ENCODE results near the gene PRCP.

PRCP gene

DNA sequence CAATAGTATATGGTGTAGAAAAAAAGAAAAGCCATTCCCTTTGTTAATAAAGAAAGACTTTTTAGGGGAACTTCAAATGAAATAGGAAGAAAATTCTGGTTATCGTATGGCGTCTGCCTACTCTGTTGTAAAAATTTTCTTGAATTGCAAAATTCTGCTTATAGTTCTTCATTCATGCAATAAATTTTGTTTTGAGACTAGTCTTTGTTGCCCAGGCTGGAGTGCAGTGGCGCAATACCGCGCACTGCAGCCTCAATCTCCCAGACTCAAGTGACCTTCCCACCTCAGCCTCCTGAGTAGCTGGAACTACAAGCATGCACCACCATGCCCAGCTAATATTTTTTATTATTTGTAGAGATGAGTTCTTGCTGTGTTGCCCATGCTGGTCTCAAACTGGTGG, 7.1 kb upstream of the PRCP start:
- in situ Hi-C loops (cut with MboI; ENCODE audit: low sequenced_read_pairs), result no loop called here

DNA sequence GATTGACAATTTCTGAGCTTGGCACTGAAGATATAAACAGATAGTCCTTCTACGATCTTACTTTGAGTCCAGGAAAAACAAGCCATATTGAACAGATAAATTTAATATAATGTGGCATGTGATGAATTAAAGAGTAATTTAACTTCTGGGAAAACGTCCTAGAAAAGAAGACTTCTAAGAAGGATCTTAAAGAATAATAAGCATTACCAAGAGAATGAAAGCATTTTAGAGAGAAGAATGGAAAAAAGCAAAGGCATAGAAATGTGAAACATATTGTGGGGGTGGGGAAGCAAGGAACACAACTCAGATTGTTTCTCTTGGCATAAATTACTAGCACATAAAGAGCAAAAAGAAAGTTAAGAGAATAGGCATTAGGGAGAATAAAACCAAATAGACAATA, 6.7 kb upstream of the PRCP start:
- in situ Hi-C loops (cut with MboI; ENCODE audit: low sequenced_read_pairs), result no loop called here

DNA sequence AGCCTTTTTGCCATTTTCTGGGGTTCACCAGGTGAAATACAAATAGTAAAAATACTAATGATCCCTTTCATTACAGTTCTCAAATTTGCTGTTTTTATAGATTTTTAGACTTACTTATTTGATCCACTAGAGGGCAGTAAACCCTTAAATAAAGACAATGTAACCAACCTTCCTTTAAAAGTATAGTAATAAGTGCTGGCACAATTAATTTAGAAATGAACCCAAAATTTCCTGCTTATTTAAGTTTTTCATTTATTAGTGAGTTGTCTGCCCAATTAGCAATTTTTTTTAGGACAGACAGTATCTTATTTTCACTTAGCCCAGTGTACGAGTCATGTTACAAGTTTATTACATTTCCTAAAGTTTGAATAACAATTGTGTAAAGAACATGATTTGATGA, 6.0 kb upstream of the PRCP start:
- in situ Hi-C loops (cut with MboI; ENCODE audit: low sequenced_read_pairs), result no loop called here

DNA sequence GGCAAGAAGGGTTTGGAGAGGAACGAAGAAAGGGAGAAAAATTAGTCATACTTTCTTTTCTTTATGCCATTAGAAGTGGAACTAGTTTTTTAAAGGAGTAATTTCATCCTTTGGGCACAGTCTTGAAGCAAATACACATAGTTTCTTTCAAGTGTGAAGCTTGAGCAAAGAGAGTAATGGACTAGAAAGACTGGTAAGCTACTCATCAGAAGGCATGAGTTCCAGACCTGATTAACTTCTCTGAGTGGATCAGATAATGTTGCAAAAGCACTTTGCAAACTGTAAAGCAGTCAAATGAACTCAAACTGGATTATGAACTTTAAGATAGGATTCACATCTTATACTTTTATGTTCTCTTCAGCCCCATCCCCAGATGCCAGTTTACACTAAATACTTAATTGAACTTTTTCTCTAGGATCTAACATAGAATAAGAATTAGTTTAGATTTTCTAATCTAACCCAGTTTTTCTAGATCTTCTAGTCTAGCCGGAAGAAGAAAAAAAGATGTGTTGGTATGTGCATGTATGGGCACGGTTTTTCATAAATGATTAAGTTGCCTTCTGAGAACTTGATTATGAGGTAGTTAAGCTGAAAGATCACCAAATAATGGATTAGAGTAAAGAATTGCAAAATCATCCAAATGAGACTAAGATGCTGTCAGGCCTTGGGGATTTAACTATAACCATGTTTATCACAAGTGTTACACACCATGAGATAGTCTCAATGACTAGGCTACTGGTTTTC, 3.8 kb upstream of the PRCP start:
- in situ Hi-C loops (cut with MboI; ENCODE audit: low sequenced_read_pairs), result no loop called here

DNA sequence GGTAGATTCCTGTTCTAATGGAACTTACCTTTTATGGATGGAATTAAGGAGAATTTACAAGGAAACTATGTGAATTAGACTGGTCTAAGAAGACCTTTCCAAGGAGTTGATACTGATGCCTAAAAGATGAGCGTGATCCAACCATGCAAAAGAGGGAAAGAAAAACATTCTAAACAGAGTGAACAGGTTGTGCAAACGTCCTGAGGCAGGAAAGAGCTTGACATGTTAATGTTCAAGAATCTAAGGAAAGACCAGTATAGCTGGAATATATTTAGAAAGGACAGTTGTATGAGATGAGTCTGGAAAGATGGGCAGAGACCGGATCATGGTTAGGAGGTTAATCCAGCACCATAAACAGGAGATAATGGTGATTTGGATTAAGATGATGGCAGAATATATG, 2.6 kb upstream of the PRCP start:
- in situ Hi-C loops (cut with MboI; ENCODE audit: low sequenced_read_pairs), result no loop called here

DNA sequence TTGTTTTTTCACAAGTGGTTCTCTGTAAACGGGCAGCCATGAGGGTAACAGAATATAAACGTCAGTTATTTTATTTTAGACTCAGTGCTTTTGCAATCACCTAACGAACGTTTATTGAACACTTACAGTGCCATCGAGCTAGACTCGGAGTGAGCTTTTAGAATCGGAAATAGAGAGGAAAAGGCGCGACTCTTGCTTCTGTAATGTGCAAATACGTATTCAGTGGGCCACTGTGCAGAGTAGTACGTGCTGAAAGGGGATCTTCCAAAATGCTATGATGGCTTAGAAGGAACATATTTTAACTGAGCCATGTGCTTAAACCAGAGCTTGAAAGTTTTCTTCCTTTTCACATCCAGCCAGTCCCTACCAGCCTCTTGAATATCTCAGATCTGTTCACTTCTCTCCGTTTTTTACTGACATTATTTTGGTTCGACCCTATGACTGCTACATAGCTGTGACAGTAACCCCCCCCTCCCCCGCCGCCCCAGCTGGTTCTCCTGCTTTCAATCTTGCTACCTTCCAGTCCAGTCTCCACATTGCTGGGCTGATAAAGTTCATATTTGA, 1.8 kb upstream of the PRCP start:
- in situ Hi-C loops (cut with MboI; ENCODE audit: low sequenced_read_pairs), result no loop called here

DNA sequence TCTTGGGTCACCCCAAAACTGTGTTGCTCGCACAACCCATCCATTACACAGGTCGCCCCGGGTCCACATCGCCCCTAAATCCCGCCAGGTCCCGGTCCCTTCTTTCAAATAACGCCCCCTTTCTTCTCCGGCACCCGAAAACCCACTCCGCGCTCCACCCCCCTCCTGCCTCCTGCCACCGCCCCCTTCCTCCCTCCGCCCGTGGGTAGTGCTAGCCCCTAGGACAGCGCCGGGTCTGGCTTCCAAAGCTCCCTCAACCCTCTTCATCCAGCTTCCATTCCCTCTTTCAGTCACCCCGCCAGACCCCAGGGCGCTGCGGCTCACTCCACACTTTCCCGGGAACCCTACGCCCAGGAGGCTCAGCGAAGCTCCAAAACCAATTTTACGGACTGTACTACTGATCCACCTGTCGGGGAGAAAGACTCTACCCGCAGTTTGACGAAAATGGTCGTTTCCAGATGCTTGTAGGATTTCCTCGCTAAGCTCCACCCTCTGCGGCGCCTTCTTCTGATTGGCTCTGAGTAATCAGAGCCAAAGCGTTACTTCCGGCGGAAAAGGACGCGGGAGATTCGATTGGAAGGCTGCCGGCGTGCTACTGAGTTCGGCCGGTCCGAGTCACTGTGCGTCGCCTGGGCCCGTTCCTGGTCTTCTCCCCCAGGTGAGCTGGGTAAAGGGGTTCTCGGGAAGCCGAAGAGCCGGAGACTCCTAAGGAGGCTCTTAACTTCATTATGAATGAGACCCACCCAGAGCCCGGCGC, 1.1 kb upstream of the PRCP start, which contains the start of gene DDIAS:
DDIAS (plus strand) TSS at position 572 of the 757 bp plus-strand sequence. CDS start 13,003 bp downstream, outside the sequence.
- in situ Hi-C loops (cut with MboI; ENCODE audit: low sequenced_read_pairs), result no loop called here

DNA sequence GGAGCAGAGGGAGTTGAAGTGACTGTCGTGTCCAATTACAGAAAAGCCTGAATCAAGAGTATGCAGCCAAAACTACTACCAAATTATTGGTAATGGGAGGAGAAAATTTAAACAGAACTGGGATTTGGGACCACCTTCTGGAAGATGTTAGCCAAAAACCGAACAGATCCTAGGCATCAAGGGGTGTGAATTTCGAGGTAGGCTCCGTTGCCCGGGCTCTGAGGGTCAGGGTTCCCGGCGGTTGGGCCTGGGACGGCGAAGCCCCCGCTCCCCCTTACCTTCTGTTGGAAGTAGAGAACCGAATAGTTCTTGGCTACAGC, 313 bp downstream of the PRCP start:
- in situ Hi-C loops (cut with MboI; ENCODE audit: low sequenced_read_pairs), result no loop called here

DNA sequence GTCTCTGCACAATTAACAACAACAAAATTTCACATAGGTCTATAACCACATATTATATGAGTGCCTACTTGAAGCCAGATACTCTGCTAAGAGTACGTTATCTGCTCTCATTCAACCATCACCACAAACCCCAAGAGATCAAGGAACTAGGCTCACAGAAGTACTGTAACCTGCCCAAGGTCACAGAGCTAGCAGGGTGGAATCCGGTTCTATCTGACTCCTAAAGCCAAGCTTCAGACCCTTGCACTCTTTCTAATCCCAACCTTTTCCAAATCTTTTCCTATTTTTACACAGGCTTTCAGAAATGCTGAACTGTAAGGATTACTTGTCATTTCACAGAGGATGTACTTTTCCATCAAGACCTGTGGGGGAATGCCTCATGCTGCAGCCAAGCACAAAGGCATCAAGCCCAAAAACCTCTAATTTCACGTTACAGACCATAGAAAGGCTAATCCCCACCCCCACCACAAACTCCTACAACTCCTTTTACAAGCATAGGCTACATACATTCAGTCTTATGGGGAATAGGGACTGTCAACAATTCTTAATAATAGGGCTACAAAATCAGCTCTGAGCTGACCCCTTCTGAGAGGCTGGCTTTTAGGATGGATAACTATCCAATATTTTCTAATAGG, 927 bp downstream of the PRCP start:
- in situ Hi-C loops (cut with MboI; ENCODE audit: low sequenced_read_pairs), result no loop called here

DNA sequence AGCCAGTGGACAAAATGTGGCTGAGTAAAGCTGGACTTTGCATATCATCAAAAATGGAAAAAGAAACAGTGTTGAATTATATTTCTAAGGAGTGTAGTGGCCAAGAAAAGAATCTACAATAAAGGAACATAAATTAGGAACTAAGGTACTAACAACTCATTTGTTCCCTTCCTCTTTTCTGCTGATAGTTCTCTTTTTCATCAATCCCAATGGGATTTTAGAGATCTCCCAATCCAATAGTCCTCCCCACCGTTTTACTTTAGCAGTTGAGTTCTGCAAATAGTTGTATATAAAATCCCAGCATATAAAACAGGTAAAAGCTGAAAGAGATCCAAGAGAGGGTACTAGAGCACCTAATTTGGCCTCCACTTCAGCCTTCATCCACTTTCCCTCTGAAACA, 2.0 kb downstream of the PRCP start:
- in situ Hi-C loops (cut with MboI; ENCODE audit: low sequenced_read_pairs), result no loop called here

DNA sequence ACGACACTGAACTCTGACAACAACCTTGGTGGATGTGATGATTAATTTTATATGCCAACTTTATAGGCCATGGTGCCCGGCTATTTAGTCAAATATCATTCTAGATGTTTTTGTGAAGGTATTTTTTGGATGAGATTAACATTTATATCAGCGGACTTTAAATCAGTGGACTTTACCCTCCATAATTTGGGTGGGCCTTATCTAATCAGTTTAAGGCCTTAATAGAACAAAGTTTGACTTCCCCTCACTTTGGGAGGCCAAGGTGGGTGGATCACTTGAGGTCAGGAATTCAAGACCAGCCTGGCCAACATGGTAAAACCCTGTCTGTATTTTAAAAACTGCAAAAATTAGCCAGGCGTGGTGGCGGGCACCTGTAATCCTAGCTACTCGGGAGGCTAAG, 4.0 kb downstream of the PRCP start:
- in situ Hi-C loops (cut with MboI; ENCODE audit: low sequenced_read_pairs), result no loop called here

DNA sequence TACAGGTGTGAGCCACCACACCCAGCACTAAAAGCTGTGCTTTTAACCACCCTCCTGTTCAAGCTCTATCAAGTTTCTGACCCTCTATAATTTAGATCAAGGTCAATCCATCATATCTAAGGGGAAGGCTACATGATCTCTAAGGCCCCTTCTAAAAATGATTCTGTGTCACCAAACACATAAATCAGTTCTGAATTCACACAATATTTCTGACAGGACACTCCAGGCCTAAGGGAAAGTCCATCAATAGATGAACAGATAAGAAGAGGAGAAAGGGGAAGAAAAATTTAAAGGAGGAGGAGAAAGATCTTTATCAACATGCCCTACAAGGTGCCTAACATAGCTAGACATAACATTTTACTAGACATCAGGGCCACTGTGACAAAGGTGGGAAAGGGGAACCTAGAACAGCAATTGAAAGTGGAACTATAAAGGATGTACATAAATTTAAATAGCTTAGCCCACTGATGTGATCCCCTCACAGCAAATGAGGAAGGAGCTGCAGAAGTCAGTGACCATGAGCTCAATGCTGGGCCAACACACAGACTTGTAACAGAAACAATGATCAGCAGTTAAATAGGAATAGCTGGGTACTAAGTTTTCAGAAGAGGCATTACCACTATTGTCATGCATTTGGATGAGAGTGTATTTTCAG, 4.7 kb downstream of the PRCP start:
- in situ Hi-C loops (cut with MboI; ENCODE audit: low sequenced_read_pairs), result no loop called here

DNA sequence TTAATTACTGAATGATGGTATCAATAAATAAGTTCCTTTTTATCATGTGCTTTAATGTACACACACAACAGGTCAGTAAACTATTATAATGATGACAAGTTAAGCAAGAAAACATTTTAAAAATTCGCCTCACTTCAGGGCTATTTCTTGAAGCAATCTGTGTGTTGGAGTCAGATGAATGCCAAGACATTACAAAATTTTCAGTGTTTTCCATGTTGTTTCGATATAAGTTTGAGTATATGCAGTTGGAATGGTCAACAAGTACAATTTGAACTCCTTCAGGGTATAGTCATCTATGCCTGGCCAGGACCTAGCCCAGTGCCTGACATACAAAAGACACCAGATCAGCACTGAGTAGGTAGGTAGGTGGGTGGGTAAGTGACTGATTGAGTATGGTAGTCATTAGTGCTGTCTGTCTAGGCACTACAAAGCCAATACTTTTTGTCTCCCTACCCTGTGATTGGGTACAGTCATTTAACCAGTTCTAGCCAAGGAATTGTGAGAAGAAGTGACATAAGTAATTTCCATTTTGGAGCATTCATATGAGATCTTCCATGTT, 7.5 kb downstream of the PRCP start:
- in situ Hi-C loops (cut with MboI; ENCODE audit: low sequenced_read_pairs), result no loop called here

DNA sequence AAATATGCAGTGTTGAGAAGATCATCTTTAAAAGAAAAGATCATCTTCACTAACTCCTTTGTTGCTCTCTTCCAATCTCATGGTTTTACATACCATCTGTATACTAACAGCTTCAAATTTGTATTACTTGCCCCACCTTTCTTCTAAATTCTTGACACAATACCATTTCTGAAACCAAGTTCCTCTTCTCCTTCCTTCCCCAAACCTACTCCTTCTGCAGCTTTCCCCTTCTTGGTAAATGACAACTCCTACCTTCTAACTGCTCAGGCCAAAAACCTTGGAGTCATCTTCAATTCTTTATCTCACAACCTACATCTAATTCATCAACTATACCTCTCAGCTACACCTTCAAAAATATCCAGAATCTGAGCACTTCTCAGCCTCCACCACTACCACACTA, 9.3 kb downstream of the PRCP start:
- in situ Hi-C loops (cut with MboI; ENCODE audit: low sequenced_read_pairs), result no loop called here

DNA sequence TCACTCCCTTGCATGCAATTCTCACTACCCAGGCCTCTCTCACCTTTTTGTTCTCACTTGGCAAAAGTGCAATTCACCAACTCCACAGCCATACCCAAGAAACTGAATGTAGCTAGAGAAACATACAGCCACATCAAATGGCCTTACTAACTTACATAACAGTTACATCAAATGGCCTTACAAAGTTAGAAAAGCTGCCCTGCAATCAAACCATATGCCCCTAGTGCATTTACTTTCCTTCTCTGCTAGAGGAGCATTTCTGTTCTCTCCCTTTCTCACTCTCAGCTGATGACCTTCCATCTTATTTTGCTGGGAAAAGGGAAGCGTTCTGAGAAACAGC, 10.3 kb downstream of the PRCP start:
- in situ Hi-C loops (cut with MboI; ENCODE audit: low sequenced_read_pairs), result no loop called here

DNA sequence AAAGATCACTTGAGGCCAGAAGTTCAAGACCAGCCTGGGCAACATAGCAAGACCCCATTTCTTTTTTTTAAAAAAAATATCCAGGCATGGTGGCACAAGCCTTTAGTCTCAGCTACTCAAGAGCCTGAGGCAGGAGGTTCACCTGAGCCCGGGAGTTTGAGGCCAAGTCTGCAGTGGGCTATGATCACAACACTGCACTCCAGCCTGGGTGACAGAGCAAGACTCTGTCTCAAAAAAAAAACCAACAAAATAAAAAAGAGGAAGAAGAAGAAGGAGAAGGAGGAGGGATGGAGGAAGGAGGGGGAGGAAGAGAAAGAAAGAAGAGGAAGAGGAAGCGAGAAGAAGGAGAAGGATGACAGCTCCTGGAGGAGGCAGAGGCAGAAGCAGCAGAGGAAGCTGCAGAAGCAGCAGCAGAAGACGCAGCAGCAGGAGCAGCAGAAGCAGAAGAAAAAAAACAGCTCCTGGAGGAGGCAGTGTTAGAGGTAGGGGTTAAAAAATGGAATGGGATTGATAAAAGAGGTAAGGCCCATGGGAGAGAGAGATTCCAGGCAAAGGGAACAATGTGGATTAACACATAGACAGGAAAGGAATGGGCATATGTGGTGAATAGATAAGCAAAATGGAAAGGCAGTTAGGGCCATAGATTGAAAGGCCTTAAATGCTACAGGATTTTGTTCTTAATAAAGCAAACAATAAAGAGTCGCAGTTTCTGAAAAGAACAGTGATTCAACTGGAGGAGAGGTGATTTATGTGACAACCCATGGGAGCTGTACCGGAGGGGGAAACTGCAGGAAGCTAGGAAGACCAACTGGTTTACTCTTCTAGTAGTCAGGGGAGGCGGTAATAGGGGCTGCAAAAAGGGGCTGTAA, 10.9 kb downstream of the PRCP start:
- in situ Hi-C loops (cut with MboI; ENCODE audit: low sequenced_read_pairs), result no loop called here

DNA sequence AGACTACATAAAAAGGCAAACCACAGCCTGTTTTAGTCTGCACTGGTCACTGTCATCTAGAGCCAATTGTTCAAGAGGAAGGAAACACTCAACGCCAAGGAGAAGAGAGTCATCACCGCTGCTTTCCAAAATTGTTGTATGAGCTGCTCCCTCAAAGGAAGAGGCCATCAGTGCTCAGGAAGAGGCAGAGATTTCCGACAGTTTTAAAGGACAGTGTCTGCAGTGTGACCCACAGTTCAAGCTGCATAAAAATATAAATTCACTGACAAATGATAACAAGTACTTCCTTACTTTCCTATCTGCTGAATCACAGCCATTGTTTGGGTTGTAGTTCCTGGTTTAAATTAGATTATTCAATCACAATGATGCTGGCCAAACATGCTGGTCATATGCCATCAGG, 16.4 kb downstream of the PRCP start:
- in situ Hi-C loops (cut with MboI; ENCODE audit: low sequenced_read_pairs), result no loop called here

DNA sequence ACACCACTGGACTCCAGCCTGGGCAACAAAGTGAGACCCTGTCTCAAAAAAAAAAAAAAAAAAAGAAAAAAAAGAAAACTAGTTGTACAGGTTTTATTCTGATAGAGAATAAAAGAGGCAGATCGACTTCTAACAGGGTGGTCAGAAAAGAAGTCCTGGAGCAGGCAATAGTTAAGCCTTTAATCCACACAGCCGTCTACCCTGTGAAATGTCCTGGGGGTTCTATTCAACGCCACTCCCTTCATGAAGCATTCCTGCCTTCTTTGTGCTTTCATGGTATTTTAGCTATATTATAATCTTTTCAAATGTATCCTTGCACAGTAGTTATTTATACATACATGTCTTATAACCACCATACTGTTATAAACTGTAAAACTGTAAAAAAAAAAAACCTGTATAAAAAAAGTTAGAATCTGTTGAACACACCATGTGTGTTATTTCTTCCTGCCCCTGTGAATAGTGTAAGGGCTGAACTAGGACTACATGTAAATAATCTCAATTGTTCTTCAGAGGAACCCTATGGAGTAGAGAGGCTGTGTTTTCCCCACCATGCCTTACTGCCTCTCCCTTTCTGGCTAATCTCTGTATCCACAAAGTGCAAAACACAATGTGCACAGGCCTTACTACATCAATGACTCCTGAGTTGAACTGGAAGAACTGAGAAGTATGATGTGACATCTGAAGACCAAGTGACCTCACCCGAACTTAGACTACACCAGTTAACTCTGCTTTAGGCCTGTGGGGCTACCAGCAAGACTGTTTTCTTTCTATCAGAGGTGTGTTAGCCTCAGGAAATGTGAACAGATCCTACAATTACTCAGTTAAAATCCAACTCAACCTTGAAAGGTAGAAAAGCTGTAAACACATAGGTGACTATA, 25.3 kb downstream of the PRCP start:
- in situ Hi-C loops (cut with MboI; ENCODE audit: low sequenced_read_pairs), result no loop called here

DNA sequence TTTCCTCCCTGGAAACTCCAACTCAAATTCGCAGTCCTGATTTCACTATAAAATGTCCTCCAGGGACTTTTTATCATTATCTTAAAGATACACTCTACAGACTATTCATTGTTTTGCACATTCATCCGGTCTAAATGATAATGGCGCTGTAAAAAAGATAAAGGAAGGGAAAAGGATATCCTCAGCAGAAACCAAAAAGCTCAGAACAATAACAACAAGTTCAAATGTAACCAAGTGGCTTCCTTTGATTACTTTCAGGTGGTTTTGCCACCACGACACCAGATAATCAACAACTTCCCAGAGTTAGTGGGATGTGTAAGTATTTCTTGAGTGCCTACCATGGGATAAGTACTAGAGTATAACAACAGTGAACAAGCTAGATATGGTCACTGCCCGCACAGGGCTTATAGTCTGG, 26.3 kb downstream of the PRCP start:
- in situ Hi-C loops (cut with MboI; ENCODE audit: low sequenced_read_pairs), result no loop called here

Data from hTERT RPE-1 (cell line).